NCI-H774 (cell line): ENCODE measurements around the gene RGR.

ENCODE experiments used
- DNase-seq: peaks from one replicate; lab custom pipeline; 2025; lab: John Stamatoyannopoulos, UW

Gene RGR

GRCh38 chr10:84244651-84245270 lies at the start of gene RGR:
Gene RGR (plus strand): TSS chr10:84245053. CDS start chr10:84245091, 38 bp downstream.
- DNase-seq = no peak

GRCh38 chr10:84196083-84196482 lies 48.8 kb upstream of the RGR start:
- peak; percentile 52 for DNase-seq

- DNase-seq = no peak
Measured at GRCh38 chr10:84196941-84197340, 47.9 kb upstream of the RGR start.

- DNase-seq = no peak
Measured at GRCh38 chr10:84197643-84198042, 47.2 kb upstream of the RGR start.

GRCh38 chr10:84198206-84198915 lies 46.5 kb upstream of the RGR start:
- DNase-seq = no peak

- DNase-seq = no peak
Measured at GRCh38 chr10:84200537-84201243, 44.2 kb upstream of the RGR start.

GRCh38 chr10:84201244-84201606 lies 43.6 kb upstream of the RGR start:
- DNase-seq = no peak

GRCh38 chr10:84201682-84202081 lies 43.2 kb upstream of the RGR start:
- DNase-seq = no peak

- no peak for DNase-seq
Measured at GRCh38 chr10:84202349-84202748, 42.5 kb upstream of the RGR start.

- DNase-seq = no peak
Measured at GRCh38 chr10:84204122-84204521, 40.7 kb upstream of the RGR start.

GRCh38 chr10:84204610-84205009 lies 40.2 kb upstream of the RGR start:
- DNase-seq = no peak

- no peak for DNase-seq
Measured at GRCh38 chr10:84205049-84205852, 39.6 kb upstream of the RGR start.

GRCh38 chr10:84205853-84206525 lies 38.9 kb upstream of the RGR start:
- DNase-seq = no peak

GRCh38 chr10:84208023-84208422 lies 36.8 kb upstream of the RGR start:
- no peak for DNase-seq

GRCh38 chr10:84211566-84211965 lies 33.3 kb upstream of the RGR start:
- no peak for DNase-seq

- DNase-seq = no peak
Measured at GRCh38 chr10:84212014-84212413, 32.8 kb upstream of the RGR start.

GRCh38 chr10:84213076-84213475 lies 31.8 kb upstream of the RGR start:
- DNase-seq = no peak

- no peak for DNase-seq
Measured at GRCh38 chr10:84214046-84214572, 30.7 kb upstream of the RGR start.

- no peak for DNase-seq
Measured at GRCh38 chr10:84214612-84215235, 30.1 kb upstream of the RGR start.

- no peak for DNase-seq
Measured at GRCh38 chr10:84216834-84217233, 28.0 kb upstream of the RGR start.

GRCh38 chr10:84217746-84218145 lies 27.1 kb upstream of the RGR start:
- DNase-seq = no peak
